Measurements from ENCODE around the gene GDAP1L1.
A peak's percentile ranks its signal among the peaks of the same experiment; 100 is the strongest.
"Not testable (repeated sequence)": the region's sequence is repeated elsewhere in the genome, so short reads cannot be mapped to it uniquely, and the experiment has no call there.

The GDAP1L1 gene

GRCh38 chr20:44221368-44221954 is 25.6 kb upstream of the GDAP1L1 start:
- no peak for DNase-seq

- DNase-seq, result no peak
Measured at GRCh38 chr20:44222027-44222426, 25.1 kb upstream of the GDAP1L1 start.

- no peak for DNase-seq
Measured at GRCh38 chr20:44222633-44223368, 24.3 kb upstream of the GDAP1L1 start.

DNA sequence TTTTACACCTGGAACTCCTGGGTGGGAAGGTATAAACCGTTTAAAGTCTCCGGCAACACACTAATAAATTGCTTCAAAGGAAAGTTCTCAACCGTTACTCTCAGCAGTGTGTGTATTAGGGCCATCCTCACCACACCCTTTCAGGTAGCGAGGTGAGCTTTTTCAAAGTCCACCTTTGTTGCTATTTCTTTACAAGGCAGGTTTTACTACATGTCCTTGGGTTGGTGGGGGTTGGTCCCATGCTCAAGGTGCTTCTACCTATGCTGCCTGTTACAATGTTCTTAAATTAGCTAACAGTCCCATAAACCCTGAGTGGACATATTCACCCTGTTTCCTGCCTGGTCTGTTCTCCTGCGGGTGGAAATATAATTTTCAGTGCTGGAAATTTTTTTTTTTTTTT is 23.4 kb upstream of the GDAP1L1 start:
- no peak for DNase-seq

DNA sequence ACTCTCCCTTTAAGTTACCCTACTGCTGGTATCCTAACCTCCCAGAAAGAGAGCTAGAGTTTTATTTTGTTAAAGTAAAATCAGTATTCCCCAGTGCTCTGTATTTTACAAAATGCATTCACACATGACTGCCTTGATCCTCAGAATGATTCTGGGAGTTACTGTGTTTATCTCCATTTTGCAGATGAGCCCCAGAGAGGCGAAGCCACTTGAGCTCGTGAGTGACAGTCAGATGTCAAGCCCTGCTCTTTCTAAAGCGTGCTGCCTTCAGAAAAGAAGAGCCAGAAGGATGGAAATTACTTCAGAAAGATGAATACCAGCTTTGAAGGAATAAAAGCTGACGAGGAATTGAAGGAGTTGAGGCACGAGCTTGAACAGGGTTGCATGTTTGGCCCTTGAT is 22.5 kb upstream of the GDAP1L1 start:
- no peak for DNase-seq

DNA sequence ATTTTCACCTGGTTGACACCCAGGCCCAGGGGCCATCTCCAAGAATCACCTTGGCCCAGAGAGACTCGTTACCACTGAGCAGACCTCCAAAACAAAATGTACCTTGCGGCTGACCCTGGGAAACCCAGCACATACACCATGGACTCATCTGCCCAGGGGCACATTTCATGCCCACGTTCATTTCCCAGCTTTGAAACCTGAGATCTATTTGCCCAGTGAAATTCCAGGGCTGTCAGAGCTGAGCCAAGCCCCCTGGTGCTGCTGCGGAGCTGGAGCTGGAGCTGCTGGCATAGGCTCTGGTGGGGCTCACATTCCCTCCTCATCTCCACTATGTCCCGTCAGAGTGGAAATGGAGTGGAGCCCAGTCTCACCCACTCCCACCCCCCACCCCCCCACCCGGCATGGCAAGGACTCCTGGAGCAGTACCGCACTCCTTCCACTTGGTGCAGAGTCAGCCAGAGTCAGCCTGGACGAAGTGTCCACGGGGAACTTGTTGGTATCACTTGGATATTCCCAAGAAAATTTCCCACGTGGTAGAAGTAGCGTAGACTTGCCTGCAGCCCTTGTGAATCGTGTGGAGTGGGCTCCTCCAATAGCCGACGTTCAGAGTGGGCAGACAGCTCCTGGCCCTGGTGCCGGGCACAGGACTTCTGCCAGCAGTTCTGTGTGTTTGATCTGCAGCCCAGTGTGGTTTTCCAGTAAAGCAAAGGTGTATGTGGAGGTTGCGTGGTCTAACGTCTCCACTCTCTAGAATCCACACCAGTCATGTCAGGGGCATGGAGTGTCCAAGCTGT is 18.4 kb upstream of the GDAP1L1 start:
- no peak for DNase-seq

DNA sequence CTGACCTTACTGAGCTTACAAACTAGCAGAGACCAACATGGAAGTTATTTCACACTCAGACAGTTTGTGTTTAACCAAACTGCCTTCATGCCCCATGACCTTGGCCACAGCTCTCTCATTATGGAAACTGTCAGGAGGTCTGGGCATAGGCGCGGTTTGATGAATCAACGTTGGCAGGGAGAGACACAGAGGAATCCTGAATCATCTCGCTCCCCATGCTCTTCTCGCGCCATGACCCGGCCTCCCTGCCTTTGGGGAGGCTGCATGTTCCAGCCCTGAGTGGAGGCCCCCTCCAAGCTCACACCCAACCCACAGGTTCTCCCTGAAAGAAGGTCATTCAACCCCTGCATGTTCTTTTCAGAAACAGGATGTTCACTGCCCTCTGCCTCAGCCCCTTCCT is 15.9 kb upstream of the GDAP1L1 start:
- DNase-seq, result no peak

- DNase-seq, result no peak
Measured at GRCh38 chr20:44231713-44232468, 15.2 kb upstream of the GDAP1L1 start.

- not testable (repeated sequence) for DNase-seq
Measured at GRCh38 chr20:44232469-44232856, 14.6 kb upstream of the GDAP1L1 start.

DNA sequence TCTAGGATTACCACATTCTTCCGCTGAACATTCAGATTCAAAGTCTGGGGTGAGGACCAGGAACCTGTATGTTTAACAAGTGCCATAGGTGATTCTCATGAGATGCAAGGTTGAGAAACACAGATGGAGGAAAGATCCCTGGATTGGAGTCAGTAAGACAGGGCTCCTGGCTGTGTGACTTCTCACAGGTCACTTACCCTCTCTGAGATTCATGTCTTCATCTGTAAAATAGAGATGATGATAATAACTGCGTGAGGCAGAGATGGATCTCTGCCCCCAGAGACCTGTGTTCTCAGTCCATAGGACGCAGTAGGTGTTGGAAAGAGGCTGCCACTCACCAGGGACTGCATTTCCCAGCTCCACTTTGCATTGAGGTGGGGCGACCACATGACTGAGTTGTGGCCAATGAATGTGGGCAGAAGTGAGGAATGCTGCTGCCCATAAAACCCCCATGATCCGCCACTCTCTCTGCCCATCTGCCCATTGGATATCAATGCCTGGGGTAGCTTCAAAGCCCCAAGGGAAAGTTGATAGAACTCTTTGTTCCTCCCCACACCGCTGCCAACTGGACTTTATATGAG is 13.6 kb upstream of the GDAP1L1 start:
- no peak for DNase-seq

GRCh38 chr20:44234566-44235317 is 12.4 kb upstream of the GDAP1L1 start:
- DNase-seq, result no peak

GRCh38 chr20:44235702-44236101 is 11.4 kb upstream of the GDAP1L1 start:
- DNase-seq, result peak; percentile 17

- not testable (repeated sequence) for DNase-seq
Measured at GRCh38 chr20:44236840-44237239, 10.3 kb upstream of the GDAP1L1 start.

- DNase-seq, result no peak
Measured at GRCh38 chr20:44241796-44242195, 5.3 kb upstream of the GDAP1L1 start.

GRCh38 chr20:44245977-44246376 is 1.1 kb upstream of the GDAP1L1 start:
- DNase-seq, result no peak

DNA sequence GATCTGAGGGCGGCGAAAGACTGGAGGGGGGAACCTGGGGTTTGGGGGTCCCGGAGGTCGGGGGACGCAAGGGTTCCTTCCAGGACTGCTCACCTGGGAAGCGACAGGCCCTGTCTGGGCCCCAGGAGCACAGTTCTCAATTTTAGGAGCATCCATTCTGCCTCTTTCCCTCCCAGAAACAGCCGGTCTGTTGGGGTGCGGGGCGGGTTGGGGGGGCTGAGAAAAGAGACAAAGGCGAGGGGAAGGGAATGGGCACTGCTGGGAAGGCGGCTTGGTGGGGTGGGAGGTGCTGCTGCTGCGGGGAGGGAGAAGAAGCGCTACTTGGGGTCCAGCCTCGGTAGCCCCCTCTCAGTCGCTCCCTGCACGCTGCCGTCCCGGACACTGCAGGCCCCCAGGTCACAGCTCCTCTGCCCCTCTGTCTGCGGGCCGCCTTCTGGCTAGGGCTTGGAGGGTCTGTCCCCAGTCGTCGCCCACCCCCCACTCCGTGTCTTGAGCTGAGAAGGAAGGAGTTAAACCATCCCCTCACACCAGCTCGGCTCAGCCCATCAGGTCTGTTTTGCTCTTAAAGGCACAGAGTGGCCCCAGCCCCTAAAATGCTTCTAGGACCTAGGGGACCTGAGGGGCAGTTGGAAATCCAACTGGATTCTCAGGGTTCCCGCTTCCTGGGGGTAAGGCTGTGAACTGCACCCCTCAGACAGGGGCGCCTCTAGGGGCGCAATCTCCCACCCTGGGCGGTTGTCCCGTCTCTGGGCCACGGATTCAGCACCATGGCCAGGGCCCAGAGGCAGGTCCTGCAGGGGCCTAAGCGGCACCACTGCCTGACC is 690 bp downstream of the GDAP1L1 start:
- DNase-seq, result peak; percentile 67

- no peak for DNase-seq
Measured at GRCh38 chr20:44248410-44248759, 1.3 kb downstream of the GDAP1L1 start.

GRCh38 chr20:44251284-44251683 is 4.2 kb downstream of the GDAP1L1 start:
- no peak for DNase-seq

- DNase-seq, result no peak
Measured at GRCh38 chr20:44253528-44253927, 6.4 kb downstream of the GDAP1L1 start.

DNA sequence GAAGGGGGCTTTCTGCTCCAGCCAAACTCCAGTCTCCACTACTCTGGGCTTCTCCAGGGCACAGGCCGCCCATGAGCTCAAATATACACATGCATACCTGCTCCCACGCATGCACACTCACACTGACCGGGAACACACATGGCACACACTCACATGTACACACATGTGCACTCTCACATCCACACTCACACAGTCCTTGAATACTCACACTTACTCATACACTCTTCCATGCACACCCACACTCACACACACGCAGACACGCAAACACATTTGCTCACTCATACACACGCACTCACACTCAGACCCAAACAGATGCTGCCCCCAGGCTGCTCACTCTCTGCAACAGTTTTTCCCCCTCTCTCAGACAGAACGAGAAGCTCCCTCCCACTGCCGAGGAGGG is 7.0 kb downstream of the GDAP1L1 start:
- DNase-seq, result no peak

GRCh38 chr20:44255942-44256341 is 8.8 kb downstream of the GDAP1L1 start:
- DNase-seq, result no peak

Data from RPMI8226 (cell line).